ENCODE measurements around the gene ABCD4. TPM values are rescaled to one million over a fixed set of nuclear protein-coding genes. Genes with fewer than 3 reads are reported as not detected.

The ABCD4 gene
- total RNA-seq, 1 experiment from 2014 or later: 45.3 TPM

GRCh38 chr14:74275241-74275841 lies 27.4 kb downstream of the ABCD4 start:
- intact Hi-C loops (cut with micrococcal nuclease): no loop called here
- POLR2A ChIA-PET: interaction anchor here (1.5 kb wide), 1 partner anchor 26 kb away, joined by 3 read pairs; no protein-coding TSS in a partner anchor

GRCh38 chr14:74271365-74271764 lies 31.4 kb downstream of the ABCD4 start:
- Histone ChIP-seq H3K36me3 (ENCODE audit: control insufficient read depth in 1 of 2, insufficient read depth in 2 of 2, low read length in 2 of 2) (no peaks in the 10 kb centered on the region), H3K9me3 (ENCODE audit: control insufficient read depth in 1 of 2, insufficient read depth in 1 of 2, low read depth in 1 of 2, low read length in 2 of 2) (no peaks in the 10 kb centered on the region), H3K9me2 (ENCODE audit: insufficient read depth) (no peaks in the 10 kb centered on the region), H3K4me2 (ENCODE audit: low read length) (peak overlapping the region; percentile 54), H3K27me3 (ENCODE audit: insufficient read depth, low read length) (no peaks in the 10 kb centered on the region), H3K79me2 (ENCODE audit: insufficient read depth, low read length) (no peaks in the 10 kb centered on the region), H4K20me1 (ENCODE audit: insufficient read depth) (no peaks in the 10 kb centered on the region), H2AFZ (ENCODE audit: low read depth, low read length, poor library complexity, severe bottlenecking) (no peak overlapping the region), H3K9ac (ENCODE audit: low read length) (no peak overlapping the region), H3K27ac (ENCODE audit: low read depth, low read length) (peak overlapping the region; percentile 93; the same call in 1 of the 2 replicates), H3K4me1 (ENCODE audit: control insufficient read depth in 1 of 2, insufficient read depth in 2 of 2, low read length in 2 of 2) (peaks cover 43 to 63% of the 10 kb centered on the region in 2 experiments), H3K4me3 (replicated peaks in 1 of 2; ENCODE audit: low read depth in 1 of 2, low read length in 2 of 2) (no peak overlapping the region)
- no peak for DNase-seq (ENCODE audit: low read depth, low spot score)
- ChIA-PET CTCF (no interaction called here), RAD21 (ENCODE audit: low non-redundant PET in 1 of 2, low total read pairs in 2 of 2, uncharacterized antibody in 2 of 2, unreplicated experiment in 2 of 2) (interaction anchor here in 1 of 2 experiments (0.5 kb wide), 1 partner anchor 15 kb away, joined by 5 read pairs; no protein-coding TSS in a partner anchor), POLR2A (interaction anchor here (2.4 kb wide), 1 partner anchor 32 kb away, joined by 7 read pairs; the partner anchor contains the start of gene ABCD4)
- intact Hi-C loops (cut with micrococcal nuclease): no loop called here
- ATAC-seq: no peak
- BruUV-seq (replicated peaks): no TSS peak
- no peak for TF ChIP-seq EZH2phosphoT487 (IDR thresholded peaks at IDR 0.05; ENCODE audit: borderline replicate concordance)
- TF ChIP-seq CEBPB (IDR thresholded peaks at IDR 0.05; ENCODE audit: low read depth): no peak
- no peak for TF ChIP-seq FOSL1 (IDR thresholded peaks at IDR 0.05; ENCODE audit: low read depth)
- TF ChIP-seq CTCF (IDR thresholded peaks at IDR 0.05 in 2 of 3, conservative IDR thresholded peaks at IDR 0.05 in 1 of 3; ENCODE audit: borderline replicate concordance in 1 of 3, insufficient read depth in 1 of 3, low read depth in 2 of 3, low read length in 2 of 3): no peak
- TF ChIP-seq SRF (IDR thresholded peaks at IDR 0.05; ENCODE audit: low read depth): no peak
- TF ChIP-seq ATF3 (IDR thresholded peaks at IDR 0.05): no peak
- no peak for TF ChIP-seq CBX3 (IDR thresholded peaks at IDR 0.05; ENCODE audit: low read depth)
- no peak for TF ChIP-seq EGR1 (IDR thresholded peaks at IDR 0.05; ENCODE audit: low read depth)
- TF ChIP-seq ZFX (IDR thresholded peaks at IDR 0.05): no peak
- no peak for TF ChIP-seq ZBTB33 (IDR thresholded peaks at IDR 0.05; ENCODE audit: extremely low read depth, insufficient replicate concordance, low read length)
- no peak for TF ChIP-seq TCF7L2 (IDR thresholded peaks at IDR 0.05; ENCODE audit: borderline replicate concordance, extremely low read depth, insufficient read depth, insufficient read length)
- TF ChIP-seq EZH2 (IDR thresholded peaks at IDR 0.05): no peak
- TF ChIP-seq YY1 (IDR thresholded peaks at IDR 0.05; ENCODE audit: extremely low read depth, insufficient replicate concordance, low read depth, low read length): no peak
- TF ChIP-seq RAD21 (IDR thresholded peaks at IDR 0.05; ENCODE audit: low read depth): no peak
- TF ChIP-seq JUND (IDR thresholded peaks at IDR 0.05): no peak

More at GRCh38 chr14:74275241-74275841, 27.4 kb downstream of the ABCD4 start:
- peak; percentile 40 for DNase-seq (ENCODE audit: low read depth, low spot score)
- ChIA-PET CTCF (interaction anchor here (1.6 kb wide), 1 partner anchor 18 kb away, joined by 5 read pairs; no protein-coding TSS in a partner anchor), RAD21 (ENCODE audit: low non-redundant PET in 1 of 2, low total read pairs in 2 of 2, uncharacterized antibody in 2 of 2, unreplicated experiment in 2 of 2) (no interaction called here)
- Histone ChIP-seq H3K4me2 (ENCODE audit: low read length) (peak overlapping the region; percentile 70), H3K9me2 (ENCODE audit: insufficient read depth) (no peaks in the 10 kb centered on the region), H4K20me1 (ENCODE audit: insufficient read depth) (no peaks in the 10 kb centered on the region), H3K9me3 (ENCODE audit: control insufficient read depth in 1 of 2, insufficient read depth in 1 of 2, low read depth in 1 of 2, low read length in 2 of 2) (peaks cover 0 to 4% of the 10 kb centered on the region in 2 experiments; a peak in 1 of 4 replicates), H2AFZ (ENCODE audit: low read depth, low read length, poor library complexity, severe bottlenecking) (peak overlapping the region; percentile 8), H3K27me3 (ENCODE audit: insufficient read depth, low read length) (no peaks in the 10 kb centered on the region), H3K27ac (ENCODE audit: low read depth, low read length) (peak overlapping the region; percentile 56), H3K36me3 (ENCODE audit: control insufficient read depth in 1 of 2, insufficient read depth in 2 of 2, low read length in 2 of 2) (no peaks in the 10 kb centered on the region), H3K4me1 (ENCODE audit: control insufficient read depth in 1 of 2, insufficient read depth in 2 of 2, low read length in 2 of 2) (peaks cover 27 to 39% of the 10 kb centered on the region in 2 experiments), H3K9ac (ENCODE audit: low read length) (peak overlapping the region; percentile 41), H3K79me2 (ENCODE audit: insufficient read depth, low read length) (no peaks in the 10 kb centered on the region), H3K4me3 (replicated peaks in 1 of 2; ENCODE audit: low read depth in 1 of 2, low read length in 2 of 2) (peak overlapping the region in 1 of 2 experiments; percentile 13; a peak in 1 of 4 replicates)
- TF ChIP-seq SP1 (IDR thresholded peaks at IDR 0.05; ENCODE audit: low read depth) (peak; percentile 46), POLR2AphosphoS5 (IDR thresholded peaks at IDR 0.05; ENCODE audit: low read depth, low read length) (no peak), SIN3A (IDR thresholded peaks at IDR 0.05; ENCODE audit: low read depth) (no peak)
- no TSS peak for BruUV-seq (replicated peaks)
- ATAC-seq: peak; percentile 67
